SU-DHL-6 (cell line): ENCODE data around the gene CTNNBL1.

Experiments used
- EZH2phosphoT487 ChIP-seq: fragments of 200-600 bp; sonication (generic), shearing (Covaris generic); conservative IDR thresholded peaks from 2 replicates; pipeline ENCODE4 v1.6.1; 2018; ENCODE audit warnings: mild to moderate bottlenecking, antibody characterized with exemption, low read length, moderate library complexity, mixed read lengths
- TF ChIP-seq, protein P1 (sequence below): fragments of 200-600 bp; sonication (generic); IDR thresholded peaks from one replicate; pipeline ENCODE4 v1.5.1; 2017; ENCODE audit warnings: antibody characterized with exemption, mild to moderate bottlenecking, low read length, moderate library complexity; ENCODE audit not compliant: insufficient read depth, poor library complexity, severe bottlenecking

DNA sequence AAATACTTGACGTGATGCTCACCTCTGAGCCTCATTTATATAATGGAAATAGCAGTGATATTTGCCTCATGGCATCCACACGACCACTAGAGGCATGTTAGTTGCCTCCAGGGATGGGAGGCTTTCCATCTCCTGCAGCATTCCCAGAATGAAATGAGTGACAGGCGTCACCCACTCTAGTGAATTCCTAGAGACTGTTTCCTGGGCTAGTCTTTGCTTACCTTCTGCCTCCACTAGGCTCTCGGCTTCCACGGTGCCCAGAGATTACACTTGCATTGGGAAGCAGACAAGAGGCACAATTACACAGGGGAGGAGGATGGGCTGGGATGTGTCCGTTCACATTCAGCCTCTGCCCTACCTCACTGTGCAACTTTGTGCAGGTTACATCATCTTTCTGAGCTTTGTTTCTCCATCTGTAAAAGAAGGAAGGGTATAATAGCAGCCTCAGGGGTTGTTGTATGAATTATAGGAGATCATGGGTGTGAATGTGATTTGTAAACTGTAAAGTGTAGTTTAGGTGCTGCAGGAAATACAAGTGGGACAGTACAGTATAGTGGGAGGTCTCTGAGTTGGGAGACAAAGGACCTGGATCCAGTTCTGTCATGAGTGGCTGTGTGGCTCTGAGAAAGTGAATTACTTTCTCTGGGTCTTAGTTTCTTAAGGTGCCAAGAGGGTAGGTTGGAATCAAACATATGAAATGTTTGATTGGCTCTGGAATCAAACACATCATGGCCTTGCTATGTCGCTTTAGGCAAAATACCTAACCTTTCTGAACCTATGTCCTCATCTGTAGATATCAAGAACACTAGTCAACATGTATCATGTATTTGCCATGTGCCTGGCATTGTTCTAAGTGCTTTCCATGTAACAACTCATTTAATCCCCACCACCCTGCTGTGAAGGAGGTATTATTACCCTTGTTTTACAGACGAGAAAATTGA lies 205.5 kb downstream of the CTNNBL1 start:
- TF ChIP-seq, protein P1, sequence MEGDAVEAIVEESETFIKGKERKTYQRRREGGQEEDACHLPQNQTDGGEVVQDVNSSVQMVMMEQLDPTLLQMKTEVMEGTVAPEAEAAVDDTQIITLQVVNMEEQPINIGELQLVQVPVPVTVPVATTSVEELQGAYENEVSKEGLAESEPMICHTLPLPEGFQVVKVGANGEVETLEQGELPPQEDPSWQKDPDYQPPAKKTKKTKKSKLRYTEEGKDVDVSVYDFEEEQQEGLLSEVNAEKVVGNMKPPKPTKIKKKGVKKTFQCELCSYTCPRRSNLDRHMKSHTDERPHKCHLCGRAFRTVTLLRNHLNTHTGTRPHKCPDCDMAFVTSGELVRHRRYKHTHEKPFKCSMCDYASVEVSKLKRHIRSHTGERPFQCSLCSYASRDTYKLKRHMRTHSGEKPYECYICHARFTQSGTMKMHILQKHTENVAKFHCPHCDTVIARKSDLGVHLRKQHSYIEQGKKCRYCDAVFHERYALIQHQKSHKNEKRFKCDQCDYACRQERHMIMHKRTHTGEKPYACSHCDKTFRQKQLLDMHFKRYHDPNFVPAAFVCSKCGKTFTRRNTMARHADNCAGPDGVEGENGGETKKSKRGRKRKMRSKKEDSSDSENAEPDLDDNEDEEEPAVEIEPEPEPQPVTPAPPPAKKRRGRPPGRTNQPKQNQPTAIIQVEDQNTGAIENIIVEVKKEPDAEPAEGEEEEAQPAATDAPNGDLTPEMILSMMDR = no peak
- TF ChIP-seq EZH2phosphoT487 = no peak
